ENCODE results near the gene MTMR10. TPM values are rescaled to one million over a fixed set of nuclear protein-coding genes. Genes with fewer than 3 reads are reported as not detected.

Gene MTMR10
- polyA plus RNA-seq, 1 experiment: 13.7 TPM

- Histone ChIP-seq H3K36me3 (ENCODE audit: control insufficient read depth, insufficient read depth, low read length) (no peaks in the 10 kb centered on the region), H3K4me3 (ENCODE audit: low read depth, low read length) (no peak overlapping the region), H3K27me3 (ENCODE audit: control insufficient read depth, insufficient read depth, low read length) (no peaks in the 10 kb centered on the region)
- CTCF ChIA-PET: no interaction called here
- no peak for TF ChIP-seq CTCF (IDR thresholded peaks at IDR 0.05; ENCODE audit: insufficient read depth, low read depth, low read length)
- POLR2A ChIA-PET: no interaction called here
- no peak for DNase-seq (ENCODE audit: low read depth)
Measured at GRCh38 chr15:31021067-31021665, 29.7 kb upstream of the MTMR10 start.

GRCh38 chr15:31020542-31020941 is 29.1 kb upstream of the MTMR10 start:
- DNase-seq (ENCODE audit: low read depth): no peak
- no peaks in the 10 kb centered on the region for H3K27me3 ChIP-seq (ENCODE audit: control insufficient read depth, insufficient read depth, low read length)
- TF ChIP-seq CTCF (IDR thresholded peaks at IDR 0.05; ENCODE audit: insufficient read depth, low read depth, low read length): no peak
- POLR2A ChIA-PET: no interaction called here
- H3K4me3 ChIP-seq (ENCODE audit: low read depth, low read length): no peak overlapping the region
- CTCF ChIA-PET: no interaction called here
- no peaks in the 10 kb centered on the region for H3K36me3 ChIP-seq (ENCODE audit: control insufficient read depth, insufficient read depth, low read length)

- Histone ChIP-seq H3K4me3 (ENCODE audit: low read depth, low read length) (no peak overlapping the region), H3K27me3 (ENCODE audit: control insufficient read depth, insufficient read depth, low read length) (no peaks in the 10 kb centered on the region), H3K36me3 (ENCODE audit: control insufficient read depth, insufficient read depth, low read length) (no peaks in the 10 kb centered on the region)
- ChIA-PET POLR2A (no interaction called here), CTCF (no interaction called here)
- DNase-seq (ENCODE audit: low read depth): no peak
- TF ChIP-seq CTCF (IDR thresholded peaks at IDR 0.05; ENCODE audit: insufficient read depth, low read depth, low read length): no peak
Measured at GRCh38 chr15:31019986-31020385, 28.6 kb upstream of the MTMR10 start.

GRCh38 chr15:31017311-31017710 is 25.9 kb upstream of the MTMR10 start:
- POLR2A ChIA-PET: no interaction called here
- CTCF ChIA-PET: interaction anchor here (1.1 to 1.4 kb wide), 2 partner anchors 8 to 10 kb away, joined by 3 to 4 read pairs; no protein-coding TSS in a partner anchor
- TF ChIP-seq CTCF (IDR thresholded peaks at IDR 0.05; ENCODE audit: insufficient read depth, low read depth, low read length): no peak

GRCh38 chr15:31016446-31016915 is 25.1 kb upstream of the MTMR10 start:
- DNase-seq (ENCODE audit: low read depth): peak; percentile 94
- TF ChIP-seq CTCF (IDR thresholded peaks at IDR 0.05; ENCODE audit: insufficient read depth, low read depth, low read length): no peak
- Histone ChIP-seq H3K4me3 (ENCODE audit: low read depth, low read length) (no peak overlapping the region), H3K36me3 (ENCODE audit: control insufficient read depth, insufficient read depth, low read length) (no peaks in the 10 kb centered on the region), H3K27me3 (ENCODE audit: control insufficient read depth, insufficient read depth, low read length) (no peaks in the 10 kb centered on the region)
- POLR2A ChIA-PET: interaction anchor here (0.6 kb wide), 1 partner anchor 34 kb away, joined by 4 read pairs; no protein-coding TSS in a partner anchor
- CTCF ChIA-PET: interaction anchor here (0.6 to 2.1 kb wide), 7 partner anchors 9 to 121 kb away, joined by 3 to 10 read pairs (median 4); no protein-coding TSS in a partner anchor

More at GRCh38 chr15:31017311-31017710, 25.9 kb upstream of the MTMR10 start:
- no peak for DNase-seq (ENCODE audit: low read depth)
- Histone ChIP-seq H3K36me3 (ENCODE audit: control insufficient read depth, insufficient read depth, low read length) (no peaks in the 10 kb centered on the region), H3K4me3 (ENCODE audit: low read depth, low read length) (no peak overlapping the region), H3K27me3 (ENCODE audit: control insufficient read depth, insufficient read depth, low read length) (no peaks in the 10 kb centered on the region)
